ENCODE measurements around the gene TBCD. TPM values are rescaled to one million over a fixed set of nuclear protein-coding genes. Genes with fewer than 3 reads are reported as not detected.
A peak's percentile ranks its signal among the peaks of the same experiment; 100 is the strongest.

TBCD gene
- total RNA-seq, 1 experiment from 2014 or later, result 129 TPM

GRCh38 chr17:82900741-82901140, 148.9 kb downstream of the TBCD start:
- H2BK20ac ChIP-seq (ENCODE audit: low read depth, low read length, poor library complexity, severe bottlenecking), result no peak overlapping the region
- no peak overlapping the region for H4K5ac ChIP-seq (ENCODE audit: insufficient read length, low read depth, low read length)
- Mint-ChIP-seq H3K36me3 (ENCODE audit: insufficient read depth in 1 of 3, low read depth in 3 of 3) (peaks cover 31 to 68% (median 55%) of the 10 kb centered on the region in 3 experiments), H3K27ac (peak overlapping the region in 1 of 3 experiments; percentile 76; a peak in 1 of 7 replicates), H3K4me1 (no peaks in the 10 kb centered on the region), H3K27me3 (ENCODE audit: low read depth) (no peaks in the 10 kb centered on the region), H3K9me3 (no peaks in the 10 kb centered on the region; a peak in 1 of 5 replicates), H3K4me3 (no peak overlapping the region)
- no peaks in the 10 kb centered on the region for H3K9me3 ChIP-seq (ENCODE audit: control insufficient read depth, low read depth, low read length)
- H3K9ac ChIP-seq (ENCODE audit: extremely low read depth, insufficient read length, low read length), result no peak overlapping the region
- no peak overlapping the region for H2BK15ac ChIP-seq (ENCODE audit: low read depth, low read length)
- H2BK120ac ChIP-seq (ENCODE audit: low read depth, low read length, poor library complexity, severe bottlenecking), result no peak overlapping the region
- H3T11ph ChIP-seq (ENCODE audit: low read length), result no peak overlapping the region
- WGBS (ENCODE audit: extremely low coverage, insufficient read length, low lambda C conversion rate), result no CpG with 5 or more reads among the region's 19 CpGs
- H2BK5ac ChIP-seq (ENCODE audit: insufficient read length, low read length), result no peak overlapping the region
- no peak overlapping the region for H3K23ac ChIP-seq (ENCODE audit: insufficient read length, low read depth, low read length)
- H3K14ac ChIP-seq (ENCODE audit: insufficient read depth, low read length), result no peak overlapping the region
- no peak overlapping the region for H3K4me2 ChIP-seq (ENCODE audit: insufficient read depth, insufficient read length, low read length)
- H4K8ac ChIP-seq (replicated peaks; ENCODE audit: insufficient read length, low read depth, low read length), result no peak overlapping the region
- H3K27ac ChIP-seq (ENCODE audit: insufficient read length, low read depth, low read length), result no peak overlapping the region
- TF ChIP-seq CTCF (conservative IDR thresholded peaks at IDR 0.05), result no peak
- H3K56ac ChIP-seq (ENCODE audit: insufficient read length, low read depth, low read length), result no peak overlapping the region
- H3K23me2 ChIP-seq (ENCODE audit: insufficient read length, low read depth, low read length, poor library complexity, severe bottlenecking), result no peaks in the 10 kb centered on the region
- H4K20me1 ChIP-seq (ENCODE audit: control insufficient read depth, insufficient read depth, insufficient read length), result no peaks in the 10 kb centered on the region
- H4K91ac ChIP-seq (ENCODE audit: insufficient read length, low read depth, low read length), result no peak overlapping the region
- H3K4ac ChIP-seq (ENCODE audit: low read depth, low read length), result no peak overlapping the region
- no peak overlapping the region for H3K18ac ChIP-seq (ENCODE audit: insufficient read length, low read depth, low read length)
- no peaks in the 10 kb centered on the region for H3K79me1 ChIP-seq (ENCODE audit: insufficient read depth, low read depth, low read length, poor library complexity, severe bottlenecking)
- H2AFZ ChIP-seq (ENCODE audit: low read length), result no peak overlapping the region
- H3K27me3 ChIP-seq (ENCODE audit: insufficient read depth, low read length), result no peaks in the 10 kb centered on the region
- H2BK12ac ChIP-seq (ENCODE audit: insufficient read length, low read depth, low read length), result no peak overlapping the region
- no peak overlapping the region for H2AK5ac ChIP-seq (ENCODE audit: insufficient read length, low read length)
- H3K79me2 ChIP-seq (ENCODE audit: insufficient read depth, low read length), result no peaks in the 10 kb centered on the region; the same call in 1 of the 2 replicates
- no peak for DNase-seq
- H3K4me1 ChIP-seq (ENCODE audit: insufficient read depth, low read length), result no peaks in the 10 kb centered on the region
